Activated T-helper 1 cell treated with anti-CD3 and anti-CD28 coated beads, Interleukin-12 subunit alpha, Interleukin-12 subunit beta, Interleukin-2, Interleukin-4 antibody, amounts not matched to agents 30 ng/mL and 10 ng/mL and 1 ng/mL, durations not matched to agents 14 hours and 24 hours and 36 hours (primary cell): ENCODE data around the gene COX6B1. TPM values are rescaled to one million over a fixed set of nuclear protein-coding genes. Genes with fewer than 3 reads are reported as not detected.
"Not testable (repeated sequence)": the region's sequence is repeated elsewhere in the genome, so short reads cannot be mapped to it uniquely, and the experiment has no call there.

Experiments used
- DNase-seq: peaks from one replicate; pipeline ENCODE4 v3.0.0; 2021; ENCODE audit warnings: low spot score
- H3K27ac Mint-ChIP-seq: one replicate; pipeline ENCODE4 v1.8.0; 2021; ENCODE audit warnings: mild to moderate bottlenecking, mixed read lengths
- H3K27me3 Mint-ChIP-seq: one replicate; pipeline ENCODE4 v1.8.0; 2022; ENCODE audit warnings: mild to moderate bottlenecking, moderate library complexity, mixed read lengths; ENCODE audit not compliant: insufficient read depth
- H3K36me3 Mint-ChIP-seq: one replicate; pipeline ENCODE4 v1.8.0; 2021; ENCODE audit warnings: low read depth, mixed read lengths
- H3K4me1 Mint-ChIP-seq: one replicate; pipeline ENCODE4 v1.8.0; 2021; ENCODE audit warnings: low read depth, mixed read lengths
- H3K4me3 Mint-ChIP-seq: one replicate; pipeline ENCODE4 v1.8.0; 2021; ENCODE audit warnings: mild to moderate bottlenecking, moderate library complexity, mixed read lengths
- H3K9me3 Mint-ChIP-seq: one replicate; pipeline ENCODE4 v1.8.0; 2021; ENCODE audit warnings: mixed read lengths
- intact Hi-C: fragments of 100-400 bp; cut with micrococcal nuclease; formaldehyde crosslinking; loops from one replicate; pipeline ENCODE4 v1.15.1; 2024
- total RNA-seq: library from RNA; stranded (reverse); gene quantifications from 2 replicates; pipeline ENCODE4 v1.2.3, GENCODE V29; 2022

COX6B1 gene
- total RNA-seq, 1 donor from 2014 or later = 434 TPM

DNA sequence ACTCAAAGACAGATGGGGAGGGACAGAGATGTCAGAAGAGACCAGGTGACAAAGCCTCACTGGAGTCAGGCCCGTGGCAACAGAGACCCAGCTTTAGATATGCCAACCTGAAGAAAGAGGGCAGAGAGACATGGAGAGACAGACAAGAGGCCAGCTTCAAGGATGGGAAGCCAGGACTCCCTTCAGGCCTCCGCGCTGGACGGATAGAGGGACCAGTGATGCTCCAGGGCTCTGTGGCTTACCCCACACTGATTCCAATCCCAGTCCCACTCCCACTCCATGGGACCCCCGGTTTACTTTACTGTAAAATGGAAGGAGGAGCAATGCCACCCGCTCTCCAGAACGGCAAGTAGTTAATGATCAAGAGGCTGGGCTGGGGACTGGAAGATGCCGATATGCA, 8.3 kb upstream of the COX6B1 start:
- Mint-ChIP-seq H3K27me3 (no peaks in the 10 kb centered on the region), H3K36me3 (peaks cover 18% of the 10 kb centered on the region), H3K27ac (no peak overlapping the region), H3K9me3 (no peaks in the 10 kb centered on the region), H3K4me3 (no peak overlapping the region), H3K4me1 (peaks cover 21% of the 10 kb centered on the region)
- no peak for DNase-seq
- intact Hi-C loops = loop anchor here (10.0 kb wide), 1 partner anchor 475 kb away; the partner anchor contains the start of genes OVOL3, POLR2I and TBCB

DNA sequence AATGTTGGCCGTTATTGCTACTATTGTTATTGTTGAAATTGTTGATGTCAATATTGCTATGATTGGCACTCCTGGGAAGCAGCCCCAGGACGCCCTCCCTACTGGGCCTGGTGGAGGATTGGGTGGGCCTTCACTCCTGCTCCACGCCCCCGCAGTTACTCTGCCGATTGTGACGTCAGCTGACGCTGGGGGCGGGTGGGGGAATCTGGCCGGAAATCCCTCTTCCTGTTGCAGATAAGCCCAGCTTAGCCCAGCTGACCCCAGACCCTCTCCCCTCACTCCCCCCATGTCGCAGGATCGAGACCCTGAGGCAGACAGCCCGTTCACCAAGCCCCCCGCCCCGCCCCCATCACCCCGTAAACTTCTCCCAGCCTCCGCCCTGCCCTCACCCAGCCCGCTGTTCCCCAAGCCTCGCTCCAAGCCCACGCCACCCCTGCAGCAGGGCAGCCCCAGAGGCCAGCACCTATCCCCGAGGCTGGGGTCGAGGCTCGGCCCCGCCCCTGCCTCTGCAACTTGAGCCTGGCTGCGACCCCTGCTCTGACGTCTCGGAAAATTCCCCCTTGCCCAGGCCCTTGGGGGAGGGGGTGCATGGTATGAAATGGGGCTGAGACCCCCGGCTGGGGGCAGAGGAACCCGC, 6.5 kb upstream of the COX6B1 start, which contains the start of gene ETV2:
Gene ETV2, plus strand, starts transcription at position 231 of the 637 bp plus-strand sequence. CDS start 716 bp downstream, outside the sequence.
- peak; percentile 44 for DNase-seq
- peaks cover 10% of the 10 kb centered on the region for H3K36me3 Mint-ChIP-seq
- H3K9me3 Mint-ChIP-seq = no peaks in the 10 kb centered on the region
- H3K27ac Mint-ChIP-seq = peak within 1 kb of the TSS; percentile 63
- intact Hi-C loops = loop anchor here (10.0 kb wide), 1 partner anchor 473 kb away; the partner anchor contains the start of genes OVOL3, POLR2I and TBCB
- peaks cover 30% of the 10 kb centered on the region for H3K4me1 Mint-ChIP-seq
- peak within 1 kb of the TSS; percentile 75 for H3K4me3 Mint-ChIP-seq
- H3K27me3 Mint-ChIP-seq = no peaks in the 10 kb centered on the region

DNA sequence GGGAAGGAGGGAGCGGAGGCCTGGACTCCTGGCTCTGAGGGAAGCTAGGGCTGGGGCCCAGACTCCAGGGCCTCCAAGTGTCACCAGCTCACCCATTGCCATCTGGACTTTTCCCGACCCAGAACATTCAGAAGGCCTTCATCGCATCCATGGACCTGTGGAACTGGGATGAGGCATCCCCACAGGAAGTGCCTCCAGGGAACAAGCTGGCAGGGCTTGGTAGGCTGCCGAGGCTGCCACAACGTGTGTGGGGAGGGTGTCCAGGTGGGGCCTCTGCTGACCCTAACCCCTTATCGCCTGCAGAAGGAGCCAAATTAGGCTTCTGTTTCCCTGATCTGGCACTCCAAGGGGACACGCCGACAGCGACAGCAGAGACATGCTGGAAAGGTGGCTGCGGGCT, 5.8 kb upstream of the COX6B1 start:
- no peaks in the 10 kb centered on the region for H3K9me3 Mint-ChIP-seq
- H3K36me3 Mint-ChIP-seq = peaks cover 4% of the 10 kb centered on the region
- peak overlapping the region; percentile 44 for H3K27ac Mint-ChIP-seq
- peaks cover 30% of the 10 kb centered on the region for H3K4me1 Mint-ChIP-seq
- H3K27me3 Mint-ChIP-seq = no peaks in the 10 kb centered on the region
- no peak for DNase-seq
- intact Hi-C loops = loop anchor here (10.0 kb wide), 1 partner anchor 472 kb away; the partner anchor contains the start of genes OVOL3, POLR2I and TBCB
- peak overlapping the region; percentile 75 for H3K4me3 Mint-ChIP-seq

DNA sequence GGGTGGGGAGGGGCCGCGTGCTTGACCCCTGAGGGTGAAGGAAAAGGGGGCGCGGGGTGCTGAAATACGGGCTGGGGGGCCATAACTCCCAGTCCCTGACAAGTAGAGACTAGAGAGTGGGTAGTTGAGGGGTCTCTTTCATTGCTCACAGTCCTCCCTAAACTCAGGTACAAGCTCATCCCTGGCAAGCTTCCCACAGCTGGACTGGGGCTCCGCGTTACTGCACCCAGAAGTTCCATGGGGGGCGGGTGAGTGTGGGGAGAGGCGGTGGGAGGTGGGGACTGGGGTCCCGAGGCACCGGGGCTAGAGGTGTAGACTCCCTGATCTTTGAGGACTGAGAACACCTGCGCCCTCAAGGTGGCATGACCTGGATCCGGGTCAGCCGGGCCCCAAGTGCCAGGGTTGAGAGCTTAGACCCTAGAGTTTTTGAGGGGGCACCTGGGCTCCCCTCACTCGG, 5.3 kb upstream of the COX6B1 start:
- Mint-ChIP-seq H3K27ac (no peak overlapping the region), H3K36me3 (peaks cover 4% of the 10 kb centered on the region), H3K9me3 (no peaks in the 10 kb centered on the region), H3K27me3 (no peaks in the 10 kb centered on the region), H3K4me1 (peaks cover 30% of the 10 kb centered on the region), H3K4me3 (peak overlapping the region; percentile 82)
- DNase-seq = no peak
- intact Hi-C loops = loop anchor here (1.0 to 10.0 kb wide), 3 partner anchors 94 to 472 kb away; partner anchors contain the start of genes OVOL3, POLR2I and TBCB

DNA sequence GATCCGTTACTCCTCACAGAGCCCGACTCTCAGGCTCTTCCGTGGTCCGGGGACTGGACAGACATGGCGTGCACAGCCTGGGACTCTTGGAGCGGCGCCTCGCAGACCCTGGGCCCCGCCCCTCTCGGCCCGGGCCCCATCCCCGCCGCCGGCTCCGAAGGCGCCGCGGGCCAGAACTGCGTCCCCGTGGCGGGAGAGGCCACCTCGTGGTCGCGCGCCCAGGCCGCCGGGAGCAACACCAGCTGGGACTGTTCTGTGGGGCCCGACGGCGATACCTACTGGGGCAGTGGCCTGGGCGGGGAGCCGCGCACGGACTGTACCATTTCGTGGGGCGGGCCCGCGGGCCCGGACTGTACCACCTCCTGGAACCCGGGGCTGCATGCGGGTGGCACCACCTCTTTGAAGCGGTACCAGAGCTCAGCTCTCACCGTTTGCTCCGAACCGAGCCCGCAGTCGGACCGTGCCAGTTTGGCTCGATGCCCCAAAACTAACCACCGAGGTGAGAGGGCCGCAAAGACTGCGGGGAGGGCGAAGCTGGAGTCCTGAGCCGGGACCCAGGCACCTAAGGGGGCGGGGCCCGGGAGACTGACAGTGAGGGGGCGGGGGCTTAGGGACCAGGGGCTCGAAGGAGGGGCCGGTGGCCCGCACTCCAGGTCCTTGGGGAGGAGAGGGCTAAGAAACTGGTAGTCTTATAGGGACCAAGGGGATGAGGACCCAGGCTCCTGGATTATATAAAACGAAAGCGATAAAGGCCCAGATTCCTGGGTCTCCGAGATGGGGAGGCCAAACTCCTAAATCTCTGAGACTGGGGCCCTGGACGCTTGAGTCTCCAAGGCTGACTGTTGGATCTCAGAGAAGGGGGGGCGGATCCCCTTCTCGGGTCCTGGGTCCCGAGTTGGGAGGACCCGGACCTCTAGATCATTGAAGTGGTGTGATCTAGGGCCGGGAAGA, 4.6 kb upstream of the COX6B1 start:
- no peaks in the 10 kb centered on the region for H3K27me3 Mint-ChIP-seq
- H3K4me1 Mint-ChIP-seq = peaks cover 30% of the 10 kb centered on the region
- peaks cover 2% of the 10 kb centered on the region for H3K36me3 Mint-ChIP-seq
- no peaks in the 10 kb centered on the region for H3K9me3 Mint-ChIP-seq
- H3K4me3 Mint-ChIP-seq = peak overlapping the region; percentile 82
- H3K27ac Mint-ChIP-seq = peak overlapping the region; percentile 85
- intact Hi-C loops = loop anchor here (1.0 to 10.0 kb wide), 11 partner anchors 15 to 471 kb away; partner anchors contain the start of genes ARHGAP33, HAUS5, OVOL3 and POLR2I
- DNase-seq = peak; percentile 75

DNA sequence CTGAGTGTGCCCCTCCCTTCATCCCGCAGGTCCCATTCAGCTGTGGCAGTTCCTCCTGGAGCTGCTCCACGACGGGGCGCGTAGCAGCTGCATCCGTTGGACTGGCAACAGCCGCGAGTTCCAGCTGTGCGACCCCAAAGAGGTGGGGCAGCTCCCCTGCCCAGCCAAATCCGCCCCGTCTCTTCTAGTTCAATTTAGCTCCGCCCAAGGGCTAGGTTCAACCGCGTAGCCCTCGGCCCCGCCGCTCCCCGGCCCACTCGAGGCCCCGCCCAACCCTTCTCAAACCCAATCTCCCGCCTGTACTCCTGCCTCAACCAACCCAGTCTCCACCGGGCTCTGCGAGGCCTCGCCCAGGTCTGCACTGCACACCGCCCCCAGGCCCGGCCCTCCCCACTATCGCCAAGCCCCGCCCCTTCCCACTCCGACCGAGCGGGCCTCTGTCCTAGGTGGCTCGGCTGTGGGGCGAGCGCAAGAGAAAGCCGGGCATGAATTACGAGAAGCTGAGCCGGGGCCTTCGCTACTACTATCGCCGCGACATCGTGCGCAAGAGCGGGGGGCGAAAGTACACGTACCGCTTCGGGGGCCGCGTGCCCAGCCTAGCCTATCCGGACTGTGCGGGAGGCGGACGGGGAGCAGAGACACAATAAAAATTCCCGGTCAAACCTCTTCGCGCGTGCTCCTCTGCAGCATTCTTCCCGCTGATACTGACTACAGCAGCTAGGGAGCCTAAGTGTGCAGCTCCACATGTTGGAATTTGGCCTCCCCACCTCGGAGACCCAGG, 3.7 kb upstream of the COX6B1 start:
- Mint-ChIP-seq H3K27ac (peak overlapping the region; percentile 85), H3K4me3 (peak overlapping the region; percentile 82), H3K9me3 (no peaks in the 10 kb centered on the region)

DNA sequence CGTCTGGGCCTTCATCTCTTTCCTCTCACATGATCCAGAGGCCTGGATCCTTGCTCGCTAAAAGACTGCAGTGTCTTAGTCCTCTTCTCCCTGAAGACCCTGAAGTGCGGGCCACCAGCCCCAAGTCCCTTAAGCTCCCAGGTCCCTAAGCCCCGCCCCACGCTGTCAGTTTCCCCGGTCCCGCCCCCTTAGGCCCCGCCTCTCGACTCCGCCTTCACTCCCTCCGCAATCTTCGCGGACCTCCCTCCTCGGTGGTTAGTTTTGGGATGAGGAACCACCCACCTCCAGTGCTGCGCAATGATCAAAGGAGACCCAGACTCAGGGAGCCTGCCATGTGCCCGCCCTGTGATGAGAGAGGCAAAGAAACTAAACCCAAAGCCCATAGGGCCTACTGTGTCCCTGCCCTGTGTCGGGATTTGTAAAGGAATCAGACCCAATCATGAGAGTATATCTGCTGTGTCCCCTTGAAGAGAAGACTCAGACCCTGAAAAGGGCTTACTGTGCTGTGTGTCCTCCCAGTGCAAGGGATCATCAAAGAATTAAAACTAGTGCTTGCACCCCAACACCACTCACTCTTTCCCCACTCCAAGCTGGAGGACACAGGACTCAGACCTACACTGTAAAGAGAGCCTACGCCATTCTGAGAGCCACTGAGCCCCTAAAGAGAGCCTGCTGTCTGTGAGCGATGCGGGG, 3.0 kb upstream of the COX6B1 start:
- no peaks in the 10 kb centered on the region for H3K27me3 Mint-ChIP-seq
- peak overlapping the region; percentile 85 for H3K27ac Mint-ChIP-seq
- intact Hi-C loops = loop anchor here (1.0 to 10.0 kb wide), 10 partner anchors 17 to 470 kb away; partner anchors contain the start of genes ARHGAP33, HAUS5, HCST and NFKBID
- peaks cover 30% of the 10 kb centered on the region for H3K4me1 Mint-ChIP-seq
- peak; percentile 68 for DNase-seq
- peak overlapping the region; percentile 82 for H3K4me3 Mint-ChIP-seq
- H3K36me3 Mint-ChIP-seq = peaks cover 2% of the 10 kb centered on the region
- H3K9me3 Mint-ChIP-seq = no peaks in the 10 kb centered on the region

More for the DNA sequence above, 3.7 kb upstream of the COX6B1 start:
- Mint-ChIP-seq H3K36me3 (peaks cover 2% of the 10 kb centered on the region), H3K27me3 (no peaks in the 10 kb centered on the region), H3K4me1 (peaks cover 30% of the 10 kb centered on the region)
- intact Hi-C loops = loop anchor here (1.0 to 10.0 kb wide), 9 partner anchors 16 to 470 kb away; partner anchors contain the start of genes ARHGAP33, HAUS5, OVOL3 and POLR2I
- peak; percentile 95 for DNase-seq

DNA sequence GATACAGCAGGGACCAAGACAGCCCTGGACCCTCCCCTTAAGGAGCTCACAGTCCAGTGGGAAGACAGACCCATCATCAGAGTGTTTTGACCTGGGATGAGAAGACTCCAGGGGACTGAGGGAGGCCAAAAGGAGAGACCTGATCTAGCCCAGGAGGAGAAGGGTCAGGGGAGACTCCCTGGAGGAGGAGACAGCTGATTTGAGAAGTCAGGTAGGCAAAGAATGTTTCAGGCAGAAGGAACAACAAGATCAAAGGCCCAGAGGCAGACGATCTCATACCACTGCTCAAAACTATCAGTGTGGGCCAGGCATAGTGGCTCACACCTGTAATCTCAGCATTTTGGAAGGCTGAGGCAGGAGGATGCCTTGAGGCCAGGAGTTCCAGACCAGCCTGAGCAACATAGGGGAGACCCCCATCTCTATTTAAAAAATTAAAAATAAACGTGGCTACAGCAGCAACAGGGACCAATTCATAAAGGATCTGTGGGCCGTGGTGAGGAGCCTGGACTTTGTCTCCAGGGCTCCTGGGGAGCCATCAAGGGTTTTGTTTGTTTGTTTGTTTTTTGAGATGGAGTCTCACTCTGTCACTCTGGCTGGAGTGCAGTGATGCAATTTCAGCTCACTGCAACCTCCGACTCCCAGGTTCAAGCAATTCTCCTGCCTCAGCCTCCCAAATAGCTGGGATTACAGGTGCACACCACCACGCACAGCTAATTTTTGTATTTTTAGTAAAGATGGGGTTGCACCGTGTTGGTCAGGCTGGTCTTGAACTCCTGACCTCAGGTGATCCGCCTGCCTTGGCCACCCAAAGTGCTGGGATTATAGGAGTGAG, 2.2 kb upstream of the COX6B1 start:
- H3K4me3 Mint-ChIP-seq = peak overlapping the region; percentile 82
- no peaks in the 10 kb centered on the region for H3K9me3 Mint-ChIP-seq
- intact Hi-C loops = loop anchor here (2.0 to 10.0 kb wide), 4 partner anchors 57 to 469 kb away; partner anchors contain the start of genes HCST, NFKBID, OVOL3 and POLR2I
- peaks cover 4% of the 10 kb centered on the region for H3K36me3 Mint-ChIP-seq
- no peak overlapping the region for H3K27ac Mint-ChIP-seq
- no peaks in the 10 kb centered on the region for H3K27me3 Mint-ChIP-seq
- no peak for DNase-seq
- peaks cover 33% of the 10 kb centered on the region for H3K4me1 Mint-ChIP-seq

DNA sequence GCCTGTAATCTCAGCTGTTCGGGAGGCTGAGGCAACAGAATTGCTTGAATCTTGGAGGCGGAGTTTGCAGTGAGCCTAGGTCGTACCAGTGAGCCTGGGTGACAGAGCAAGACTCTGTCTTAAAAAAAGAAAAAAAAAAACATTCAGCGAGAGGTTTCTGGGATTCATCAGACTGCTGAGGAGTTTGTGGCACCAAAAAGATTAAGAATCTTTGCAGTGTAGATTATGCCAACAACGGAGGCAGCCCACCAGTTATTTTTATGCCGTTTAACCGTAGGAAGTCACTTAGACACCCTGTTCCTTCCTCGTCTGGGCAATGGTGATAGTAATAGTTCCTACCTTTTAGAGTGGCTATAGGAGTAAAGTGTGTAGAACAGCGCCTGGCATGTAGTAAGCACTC, 2.5 kb downstream of the COX6B1 start:
- Mint-ChIP-seq H3K4me3 (peak overlapping the region; percentile 13), H3K36me3 (peaks cover 22% of the 10 kb centered on the region), H3K27ac (no peak overlapping the region), H3K27me3 (no peaks in the 10 kb centered on the region), H3K4me1 (peaks cover 9% of the 10 kb centered on the region), H3K9me3 (no peaks in the 10 kb centered on the region)
- intact Hi-C loops = no loop called here
- DNase-seq = no peak

DNA sequence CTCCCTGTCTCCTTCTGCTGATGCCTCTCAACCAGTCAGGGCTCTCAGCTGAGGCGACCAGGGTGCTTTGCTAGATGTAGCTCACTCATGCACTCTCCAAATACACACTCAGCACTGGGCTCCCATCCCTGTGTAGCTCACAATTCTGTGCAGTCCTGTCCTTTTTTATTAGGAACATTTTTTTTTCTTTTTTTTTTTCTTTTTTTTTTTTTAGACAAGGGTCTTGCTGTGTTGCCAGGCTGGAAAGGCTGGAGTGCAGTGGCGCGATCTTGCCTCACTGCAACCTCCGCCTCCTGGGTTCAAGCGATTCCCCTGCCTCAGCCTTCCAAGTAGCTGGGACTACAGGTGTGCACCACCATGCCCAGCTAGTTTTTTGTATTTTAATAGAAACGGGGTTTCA, 6.7 kb downstream of the COX6B1 start:
- H3K4me3 Mint-ChIP-seq, H3K27me3 Mint-ChIP-seq, DNase-seq, H3K4me1 Mint-ChIP-seq, H3K27ac Mint-ChIP-seq, intact Hi-C loops, H3K9me3 Mint-ChIP-seq: not testable (repeated sequence)
- peaks cover 42% of the 10 kb centered on the region for H3K36me3 Mint-ChIP-seq

DNA sequence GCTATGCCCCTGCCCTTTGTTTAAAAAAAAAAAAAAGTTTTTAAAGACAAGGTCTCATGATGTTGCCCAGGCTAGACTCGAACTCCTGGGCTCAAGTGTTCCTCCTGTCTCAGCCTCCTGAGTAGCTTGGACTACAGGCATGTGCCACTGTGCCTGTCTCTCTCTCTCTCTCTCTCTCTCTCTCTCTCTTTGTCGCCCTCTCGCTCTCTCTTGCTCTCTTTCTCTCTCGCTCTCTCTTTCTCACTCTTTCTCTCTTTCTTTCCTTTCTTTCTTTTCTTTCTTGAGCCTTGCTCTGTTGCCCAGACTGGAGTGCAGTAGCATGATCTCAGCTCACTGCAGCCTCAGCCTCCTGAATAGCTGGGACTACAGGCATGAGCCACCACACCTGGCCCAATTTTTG, 7.5 kb downstream of the COX6B1 start:
- Mint-ChIP-seq H3K4me3 (no peak overlapping the region), H3K27me3 (no peaks in the 10 kb centered on the region), H3K27ac (peak overlapping the region; percentile 31), H3K4me1 (peaks cover 7% of the 10 kb centered on the region), H3K9me3 (no peaks in the 10 kb centered on the region), H3K36me3 (peaks cover 43% of the 10 kb centered on the region)
- DNase-seq = no peak
- intact Hi-C loops = no loop called here
